Ishikawa (cell line): ENCODE measurements around the gene HOXA7.

Experiments used
- CEBPB ChIP-seq: IDR thresholded peaks from 2 replicates; pipeline ENCODE4 v1.6.1; 2012
- CREB1 ChIP-seq: IDR thresholded peaks from 2 replicates; pipeline ENCODE4 v1.6.1; 2012; ENCODE audit warnings: low read depth
- EGR1 ChIP-seq: IDR thresholded peaks from 2 replicates; pipeline ENCODE4 v1.6.1; 2012
- EP300 ChIP-seq: IDR thresholded peaks from 2 replicates; pipeline ENCODE4 v1.6.1; 2012; ENCODE audit warnings: borderline replicate concordance
- FOXM1 ChIP-seq: IDR thresholded peaks from 2 replicates; pipeline ENCODE4 v1.6.1; 2012; ENCODE audit warnings: low read depth, borderline replicate concordance
- NFIC ChIP-seq: IDR thresholded peaks from 2 replicates; pipeline ENCODE4 v1.6.1; 2012
- RAD21 ChIP-seq: IDR thresholded peaks from 2 replicates; pipeline ENCODE4 v1.6.1; 2012; ENCODE audit warnings: low read depth
- TAF1 ChIP-seq: IDR thresholded peaks from 2 replicates; pipeline ENCODE4 v1.6.1; 2012; ENCODE audit warnings: low read depth, mild to moderate bottlenecking
- TCF12 ChIP-seq: IDR thresholded peaks from 2 replicates; pipeline ENCODE4 v1.6.1; 2012; ENCODE audit warnings: low read depth
- TEAD4 ChIP-seq: IDR thresholded peaks from 2 replicates; pipeline ENCODE4 v1.6.1; 2012
- YY1 ChIP-seq: IDR thresholded peaks from 2 replicates; pipeline ENCODE4 v1.6.1; 2012; ENCODE audit warnings: low read depth
- ZBTB7A ChIP-seq: IDR thresholded peaks from 2 replicates; pipeline ENCODE4 v1.6.1; 2012; ENCODE audit warnings: low read depth
- TF ChIP-seq, protein P1 (sequence below): IDR thresholded peaks from 2 replicates; pipeline ENCODE4 v1.6.1; 2012
- TF ChIP-seq, protein P2 (sequence below): IDR thresholded peaks from 2 replicates; pipeline ENCODE4 v1.6.1; 2012
- TF ChIP-seq, protein P3 (sequence below): IDR thresholded peaks from 2 replicates; pipeline ENCODE4 v1.6.1; 2012; ENCODE audit warnings: low read depth, mild to moderate bottlenecking

Gene HOXA7

DNA sequence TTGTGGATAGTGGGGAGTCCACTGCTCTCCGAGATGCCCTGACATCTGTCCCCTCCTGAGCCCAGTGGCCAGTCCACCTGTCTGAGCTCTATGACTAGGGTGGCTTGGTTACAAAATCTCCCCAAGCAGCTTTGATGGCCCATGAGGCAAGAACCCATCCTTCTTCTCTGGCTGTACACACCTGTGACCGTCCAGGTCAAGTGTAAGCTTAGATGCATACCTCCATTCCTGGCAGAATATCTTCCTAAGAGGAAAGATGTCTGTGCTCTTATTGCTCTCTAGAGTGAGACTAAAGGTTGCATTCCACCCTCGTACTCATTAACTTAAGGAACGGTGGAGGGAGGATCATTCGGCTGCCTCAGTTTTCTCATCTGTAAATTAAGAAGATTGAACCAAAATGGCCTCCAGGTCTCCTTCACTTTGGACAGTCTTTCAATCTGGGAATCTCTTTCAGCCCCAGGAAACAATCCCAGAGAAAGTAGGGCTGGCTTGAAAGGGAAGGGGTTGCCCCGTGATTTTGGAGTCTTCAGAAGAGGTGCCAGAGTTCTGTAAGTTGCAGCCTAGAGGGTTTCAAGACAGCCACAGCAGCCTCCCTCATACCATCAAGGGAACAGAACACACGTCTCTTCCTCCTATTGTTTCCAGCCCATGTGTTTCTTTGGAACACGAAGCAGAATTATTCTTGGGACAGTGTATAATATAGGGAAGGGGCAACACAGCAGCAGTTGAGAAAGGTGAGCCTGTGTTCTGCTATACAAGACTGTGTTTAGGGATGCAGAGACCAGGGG is 31.4 kb downstream of the HOXA7 start:
- TF ChIP-seq, protein P1, sequence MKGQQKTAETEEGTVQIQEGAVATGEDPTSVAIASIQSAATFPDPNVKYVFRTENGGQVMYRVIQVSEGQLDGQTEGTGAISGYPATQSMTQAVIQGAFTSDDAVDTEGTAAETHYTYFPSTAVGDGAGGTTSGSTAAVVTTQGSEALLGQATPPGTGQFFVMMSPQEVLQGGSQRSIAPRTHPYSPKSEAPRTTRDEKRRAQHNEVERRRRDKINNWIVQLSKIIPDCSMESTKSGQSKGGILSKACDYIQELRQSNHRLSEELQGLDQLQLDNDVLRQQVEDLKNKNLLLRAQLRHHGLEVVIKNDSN, result no peak
- TF ChIP-seq RAD21, result no peak
- TF ChIP-seq ZBTB7A, result no peak
- TF ChIP-seq TAF1, result no peak
- TF ChIP-seq, protein P2, sequence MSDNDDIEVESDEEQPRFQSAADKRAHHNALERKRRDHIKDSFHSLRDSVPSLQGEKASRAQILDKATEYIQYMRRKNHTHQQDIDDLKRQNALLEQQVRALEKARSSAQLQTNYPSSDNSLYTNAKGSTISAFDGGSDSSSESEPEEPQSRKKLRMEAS, result no peak
- TF ChIP-seq NFIC, result no peak
- no peak for TF ChIP-seq CREB1
- TF ChIP-seq EGR1, result no peak
- TF ChIP-seq, protein P3, sequence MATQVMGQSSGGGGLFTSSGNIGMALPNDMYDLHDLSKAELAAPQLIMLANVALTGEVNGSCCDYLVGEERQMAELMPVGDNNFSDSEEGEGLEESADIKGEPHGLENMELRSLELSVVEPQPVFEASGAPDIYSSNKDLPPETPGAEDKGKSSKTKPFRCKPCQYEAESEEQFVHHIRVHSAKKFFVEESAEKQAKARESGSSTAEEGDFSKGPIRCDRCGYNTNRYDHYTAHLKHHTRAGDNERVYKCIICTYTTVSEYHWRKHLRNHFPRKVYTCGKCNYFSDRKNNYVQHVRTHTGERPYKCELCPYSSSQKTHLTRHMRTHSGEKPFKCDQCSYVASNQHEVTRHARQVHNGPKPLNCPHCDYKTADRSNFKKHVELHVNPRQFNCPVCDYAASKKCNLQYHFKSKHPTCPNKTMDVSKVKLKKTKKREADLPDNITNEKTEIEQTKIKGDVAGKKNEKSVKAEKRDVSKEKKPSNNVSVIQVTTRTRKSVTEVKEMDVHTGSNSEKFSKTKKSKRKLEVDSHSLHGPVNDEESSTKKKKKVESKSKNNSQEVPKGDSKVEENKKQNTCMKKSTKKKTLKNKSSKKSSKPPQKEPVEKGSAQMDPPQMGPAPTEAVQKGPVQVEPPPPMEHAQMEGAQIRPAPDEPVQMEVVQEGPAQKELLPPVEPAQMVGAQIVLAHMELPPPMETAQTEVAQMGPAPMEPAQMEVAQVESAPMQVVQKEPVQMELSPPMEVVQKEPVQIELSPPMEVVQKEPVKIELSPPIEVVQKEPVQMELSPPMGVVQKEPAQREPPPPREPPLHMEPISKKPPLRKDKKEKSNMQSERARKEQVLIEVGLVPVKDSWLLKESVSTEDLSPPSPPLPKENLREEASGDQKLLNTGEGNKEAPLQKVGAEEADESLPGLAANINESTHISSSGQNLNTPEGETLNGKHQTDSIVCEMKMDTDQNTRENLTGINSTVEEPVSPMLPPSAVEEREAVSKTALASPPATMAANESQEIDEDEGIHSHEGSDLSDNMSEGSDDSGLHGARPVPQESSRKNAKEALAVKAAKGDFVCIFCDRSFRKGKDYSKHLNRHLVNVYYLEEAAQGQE, result no peak
- no peak for TF ChIP-seq TCF12

DNA sequence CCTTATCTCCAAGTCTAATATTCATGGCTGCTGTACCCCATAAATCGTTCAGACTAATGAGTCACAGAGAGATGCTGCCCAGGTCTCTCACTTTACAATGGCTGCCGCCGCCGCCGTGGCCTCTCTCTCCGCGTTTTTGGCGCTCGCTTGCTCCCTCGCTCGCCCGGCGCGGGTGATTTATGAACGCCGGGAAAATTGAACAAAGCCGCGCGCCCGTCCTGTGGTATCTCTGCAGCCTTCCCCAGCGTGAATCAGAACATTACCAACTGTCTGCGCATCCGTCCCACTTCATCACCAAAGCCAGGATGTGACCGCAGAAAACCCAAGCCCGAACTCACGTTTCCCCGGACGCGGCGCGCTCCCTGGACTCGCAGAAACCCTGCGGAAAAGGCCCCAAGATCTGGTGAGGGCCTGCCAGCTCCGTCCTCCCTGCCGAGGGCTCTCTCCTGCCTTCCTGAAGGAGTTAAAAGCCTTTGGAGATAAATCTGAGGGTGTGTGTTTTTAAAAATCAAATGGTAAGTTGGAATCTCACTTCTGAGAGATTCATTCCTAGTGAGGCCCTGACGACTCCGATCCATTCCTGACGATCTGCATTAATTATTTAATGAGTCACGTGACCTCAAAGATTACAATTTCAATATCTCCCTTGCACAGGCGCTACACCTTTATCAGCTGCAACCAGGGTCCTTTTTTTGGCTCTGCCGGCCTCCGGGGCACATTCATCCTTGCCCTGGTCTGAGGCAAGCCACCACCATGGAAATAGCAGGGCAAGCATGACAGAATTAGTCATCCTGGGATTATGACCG is 32.2 kb downstream of the HOXA7 start:
- TF ChIP-seq CEBPB, result no peak
- TF ChIP-seq CREB1, result no peak

DNA sequence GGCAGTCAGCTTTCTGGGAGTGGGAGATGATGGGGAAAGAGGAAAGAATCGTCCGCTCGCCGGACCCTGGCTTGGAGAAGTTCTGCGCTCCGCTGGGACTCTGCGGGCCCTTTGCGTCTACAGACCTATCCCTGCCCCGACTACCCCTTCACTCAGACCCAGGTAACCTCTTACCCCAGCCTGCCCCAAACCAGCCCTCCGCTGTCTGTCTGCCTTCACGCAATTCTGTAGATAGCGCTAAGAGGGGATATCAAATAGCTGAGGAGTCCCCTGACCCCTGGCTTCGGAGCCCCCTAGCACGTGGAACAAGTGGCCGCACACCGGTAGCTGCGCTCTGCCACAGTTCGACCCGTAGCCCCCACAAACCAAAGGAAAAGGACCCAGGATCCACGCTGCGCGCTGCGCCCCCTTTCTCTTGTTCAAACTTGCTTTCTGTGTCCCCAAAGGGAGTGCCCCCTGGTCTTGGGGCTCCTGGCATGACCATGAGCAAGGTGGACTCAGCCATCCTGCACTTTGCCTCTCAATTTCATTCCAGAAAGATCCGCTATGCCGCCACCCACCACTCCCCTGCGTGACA is 32.9 kb downstream of the HOXA7 start:
- no peak for TF ChIP-seq CEBPB
- TF ChIP-seq, protein P2, result no peak
- no peak for TF ChIP-seq YY1
- TF ChIP-seq NFIC, result no peak
- TF ChIP-seq, protein P1, result no peak
- TF ChIP-seq TCF12, result no peak
- no peak for TF ChIP-seq FOXM1
- TF ChIP-seq, protein P3, result no peak
- no peak for TF ChIP-seq TAF1
- no peak for TF ChIP-seq EGR1
- TF ChIP-seq RAD21, result no peak
- no peak for TF ChIP-seq ZBTB7A
- no peak for TF ChIP-seq EP300

DNA sequence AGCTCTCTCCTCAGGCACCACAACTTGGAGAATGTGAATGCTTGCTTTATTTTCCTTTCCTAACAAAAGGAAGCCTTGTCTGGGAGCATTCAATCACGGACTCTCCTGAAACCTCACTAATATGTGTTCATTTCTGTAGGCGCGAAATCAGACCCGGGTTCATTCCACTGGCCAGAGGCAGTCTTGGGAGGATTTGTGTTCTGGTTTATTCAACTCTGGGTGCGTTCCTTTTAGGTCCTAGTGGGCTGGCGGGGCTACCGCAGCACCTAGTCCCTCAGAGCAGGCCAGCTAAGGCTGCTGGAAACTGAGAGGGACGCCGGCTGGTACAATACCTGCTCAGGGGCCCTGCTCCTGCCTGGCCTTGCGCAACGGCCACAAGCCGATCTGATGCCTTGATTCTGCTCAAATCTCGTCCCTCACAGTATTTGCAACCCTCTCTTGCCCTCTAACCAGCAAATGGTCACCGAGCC is 33.4 kb downstream of the HOXA7 start:
- TF ChIP-seq FOXM1, result no peak
- no peak for TF ChIP-seq NFIC
- no peak for TF ChIP-seq CEBPB
- no peak for TF ChIP-seq EP300
- no peak for TF ChIP-seq ZBTB7A
- TF ChIP-seq TCF12, result no peak
- TF ChIP-seq RAD21, result no peak
- no peak for TF ChIP-seq TEAD4
- TF ChIP-seq, protein P1, result no peak
- no peak for TF ChIP-seq TAF1
- no peak for TF ChIP-seq CREB1
- TF ChIP-seq, protein P3, result no peak
- TF ChIP-seq, protein P2, result no peak
- TF ChIP-seq EGR1, result no peak
- TF ChIP-seq YY1, result no peak
